Stimulated activated effector memory CD8-positive, alpha-beta T cell treated with anti-CD3 and anti-CD28 coated beads, Interleukin-12 subunit alpha, Interleukin-12 subunit beta, amount 100 ng/mL, for 72 hours (primary cell): ENCODE results near the gene CLDN34.

Source experiments
- ATAC-seq: fragments of 150-1000 bp; cut with Tn5 transposase; 2 replicates; pipeline ENCODE4 v1.10.0; 2021
- DNase-seq, 2 donors: peaks; one replicate each; pipeline ENCODE4 v3.0.0; 2021 to 2022; ENCODE audit warnings: low spot score in 2 of 2
- H3K27ac Mint-ChIP-seq: one replicate; pipeline ENCODE4 v1.8.0; 2022; ENCODE audit warnings: mild to moderate bottlenecking, mixed read lengths
- H3K36me3 Mint-ChIP-seq: one replicate; pipeline ENCODE4 v1.8.0; 2022; ENCODE audit warnings: mild to moderate bottlenecking, mixed read lengths
- H3K4me1 Mint-ChIP-seq: one replicate; pipeline ENCODE4 v1.8.0; 2022; ENCODE audit warnings: mixed read lengths
- H3K4me3 Mint-ChIP-seq: one replicate; pipeline ENCODE4 v1.8.0; 2022; ENCODE audit warnings: mild to moderate bottlenecking, mixed read lengths
- H3K9me3 Mint-ChIP-seq: one replicate; pipeline ENCODE4 v1.8.0; 2022; ENCODE audit warnings: mixed read lengths

The CLDN34 gene

GRCh38 chrX:9953396-9953795 lies 13.8 kb upstream of the CLDN34 start:
- DNase-seq (no peak), ATAC-seq (no peak)
- Mint-ChIP-seq H3K9me3 (no peaks in the 10 kb centered on the region), H3K36me3 (no peaks in the 10 kb centered on the region), H3K4me1 (no peaks in the 10 kb centered on the region), H3K4me3 (no peak overlapping the region), H3K27ac (no peak overlapping the region)

GRCh38 chrX:9955506-9955905 lies 11.7 kb upstream of the CLDN34 start:
- no peak overlapping the region for H3K4me3 Mint-ChIP-seq
- ATAC-seq (no peak), DNase-seq (no peak)
- no peaks in the 10 kb centered on the region for H3K4me1 Mint-ChIP-seq
- H3K27ac Mint-ChIP-seq, result no peak overlapping the region
- no peaks in the 10 kb centered on the region for H3K9me3 Mint-ChIP-seq
- H3K36me3 Mint-ChIP-seq, result no peaks in the 10 kb centered on the region

GRCh38 chrX:9957743-9958142 lies 9.4 kb upstream of the CLDN34 start:
- no peaks in the 10 kb centered on the region for H3K36me3 Mint-ChIP-seq
- no peak for ATAC-seq
- DNase-seq, result no peak
- no peaks in the 10 kb centered on the region for H3K4me1 Mint-ChIP-seq
- H3K4me3 Mint-ChIP-seq, result no peak overlapping the region
- H3K27ac Mint-ChIP-seq, result no peak overlapping the region
- H3K9me3 Mint-ChIP-seq, result no peaks in the 10 kb centered on the region

- Mint-ChIP-seq H3K27ac (no peak overlapping the region), H3K9me3 (no peaks in the 10 kb centered on the region), H3K36me3 (no peaks in the 10 kb centered on the region), H3K4me3 (no peak overlapping the region), H3K4me1 (no peaks in the 10 kb centered on the region)
- DNase-seq (no peak), ATAC-seq (no peak)
Observed at GRCh38 chrX:9958183-9958582, 9.0 kb upstream of the CLDN34 start.

DNA sequence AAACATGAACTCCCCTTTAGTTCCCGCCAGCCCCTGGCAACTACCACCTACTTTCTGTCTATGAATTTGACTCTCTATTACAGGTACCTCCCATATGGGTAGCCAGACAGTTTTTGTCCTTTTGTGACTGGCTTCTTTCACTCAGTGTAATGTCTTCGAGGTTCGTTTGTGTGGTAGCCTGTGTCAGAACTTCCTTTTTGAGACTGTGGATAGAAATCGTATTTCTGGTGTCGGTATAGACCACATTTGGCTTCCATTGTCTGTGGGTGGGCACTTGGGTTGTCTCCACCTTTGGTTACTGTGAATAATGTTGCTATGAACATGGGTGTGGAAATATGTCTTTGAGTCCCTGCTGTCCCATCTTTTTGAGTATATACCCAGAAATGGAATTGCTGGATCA lies 5.4 kb upstream of the CLDN34 start:
- DNase-seq (no peak), ATAC-seq (no peak)
- H3K4me3 Mint-ChIP-seq, result no peak overlapping the region
- no peaks in the 10 kb centered on the region for H3K9me3 Mint-ChIP-seq
- H3K4me1 Mint-ChIP-seq, result peaks cover 6% of the 10 kb centered on the region
- H3K36me3 Mint-ChIP-seq, result no peaks in the 10 kb centered on the region
- no peak overlapping the region for H3K27ac Mint-ChIP-seq

DNA sequence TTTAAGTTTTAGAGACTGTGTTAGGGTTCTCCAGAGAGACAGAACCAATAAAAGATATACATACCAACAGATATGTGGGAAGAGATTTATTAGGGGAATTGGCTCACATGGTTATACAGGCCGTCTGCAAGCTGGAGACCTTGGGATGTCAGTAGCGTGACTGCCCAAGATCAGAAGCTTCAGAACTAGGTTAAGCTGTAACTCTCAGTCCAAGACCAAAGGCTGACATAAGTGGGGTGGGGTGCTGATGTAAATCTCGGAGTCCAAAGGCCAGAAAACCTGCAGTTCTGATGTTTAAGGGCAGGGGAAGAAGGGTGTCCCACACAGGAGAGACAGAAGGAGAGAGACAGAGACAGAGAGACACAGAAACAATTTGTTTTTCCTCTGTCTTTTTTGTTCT lies 10.5 kb downstream of the CLDN34 start:
- H3K36me3 Mint-ChIP-seq, result no peaks in the 10 kb centered on the region
- no peak overlapping the region for H3K4me3 Mint-ChIP-seq
- no peak overlapping the region for H3K27ac Mint-ChIP-seq
- H3K9me3 Mint-ChIP-seq, result no peaks in the 10 kb centered on the region
- H3K4me1 Mint-ChIP-seq, result no peaks in the 10 kb centered on the region
- no peak for DNase-seq
- no peak for ATAC-seq

DNA sequence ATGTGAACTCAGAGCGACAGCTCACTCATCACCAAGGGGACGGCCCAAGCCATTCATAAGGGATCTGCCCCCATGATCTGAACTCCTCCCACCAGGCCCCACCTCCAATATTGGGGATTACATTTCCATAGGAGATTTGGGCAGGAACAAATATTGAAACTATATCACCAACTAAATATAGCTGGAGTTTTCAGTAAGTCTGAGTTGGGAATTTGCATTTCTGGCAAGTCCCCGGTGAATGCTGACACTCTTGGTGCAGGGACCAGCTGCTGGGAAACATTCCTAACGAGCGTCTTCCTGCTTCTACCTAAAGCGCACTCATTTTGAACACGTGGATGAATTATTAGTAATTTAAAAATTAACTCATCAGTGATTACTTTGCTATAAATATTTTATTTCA lies 13.2 kb downstream of the CLDN34 start:
- Mint-ChIP-seq H3K9me3 (no peaks in the 10 kb centered on the region), H3K4me1 (no peaks in the 10 kb centered on the region)
- ATAC-seq, result no peak

DNA sequence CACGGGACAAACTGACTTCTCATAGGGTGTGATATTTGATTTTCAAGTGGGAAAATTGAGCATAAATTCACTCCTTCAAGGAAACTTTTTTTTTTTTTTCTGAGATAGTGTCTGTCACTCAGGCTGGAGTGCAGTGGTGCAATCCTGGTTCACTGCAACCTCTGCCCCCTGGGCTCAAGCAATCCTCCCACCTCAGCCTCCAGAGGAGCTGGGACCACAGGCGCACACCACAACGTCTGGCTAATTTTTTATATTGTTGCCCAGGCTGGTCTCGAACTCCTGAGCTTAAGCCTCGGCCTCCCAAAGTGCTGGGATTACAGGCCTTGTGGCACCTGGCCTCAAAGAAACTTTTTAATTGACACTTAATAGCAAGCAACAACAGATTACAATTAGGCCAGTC lies 13.8 kb downstream of the CLDN34 start:
- no peak overlapping the region for H3K4me3 Mint-ChIP-seq
- ATAC-seq (no peak), DNase-seq (no peak)
- H3K4me1 Mint-ChIP-seq, result no peaks in the 10 kb centered on the region
- H3K27ac Mint-ChIP-seq, result no peak overlapping the region
- H3K9me3 Mint-ChIP-seq, result no peaks in the 10 kb centered on the region
- H3K36me3 Mint-ChIP-seq, result no peaks in the 10 kb centered on the region

More for the DNA sequence above, 13.2 kb downstream of the CLDN34 start:
- no peak overlapping the region for H3K27ac Mint-ChIP-seq
- H3K4me3 Mint-ChIP-seq, result no peak overlapping the region
- no peaks in the 10 kb centered on the region for H3K36me3 Mint-ChIP-seq
- no peak for DNase-seq

GRCh38 chrX:9983441-9983840 lies 16.3 kb downstream of the CLDN34 start:
- no peak overlapping the region for H3K4me3 Mint-ChIP-seq
- no peaks in the 10 kb centered on the region for H3K4me1 Mint-ChIP-seq
- H3K36me3 Mint-ChIP-seq, result no peaks in the 10 kb centered on the region
- ATAC-seq (no peak), DNase-seq (no peak)
- H3K9me3 Mint-ChIP-seq, result no peaks in the 10 kb centered on the region
- H3K27ac Mint-ChIP-seq, result no peak overlapping the region

GRCh38 chrX:9983846-9984245 lies 16.7 kb downstream of the CLDN34 start:
- Mint-ChIP-seq H3K4me3 (no peak overlapping the region), H3K27ac (no peak overlapping the region), H3K9me3 (no peaks in the 10 kb centered on the region), H3K36me3 (no peaks in the 10 kb centered on the region), H3K4me1 (no peaks in the 10 kb centered on the region)
- ATAC-seq (no peak), DNase-seq (no peak)

GRCh38 chrX:9988762-9989161 lies 21.6 kb downstream of the CLDN34 start:
- DNase-seq, result no peak
- H3K27ac Mint-ChIP-seq, result no peak overlapping the region
- H3K4me1 Mint-ChIP-seq, result no peaks in the 10 kb centered on the region
- no peak overlapping the region for H3K4me3 Mint-ChIP-seq
- H3K9me3 Mint-ChIP-seq, result no peaks in the 10 kb centered on the region
- H3K36me3 Mint-ChIP-seq, result no peaks in the 10 kb centered on the region
- ATAC-seq, result no peak

DNA sequence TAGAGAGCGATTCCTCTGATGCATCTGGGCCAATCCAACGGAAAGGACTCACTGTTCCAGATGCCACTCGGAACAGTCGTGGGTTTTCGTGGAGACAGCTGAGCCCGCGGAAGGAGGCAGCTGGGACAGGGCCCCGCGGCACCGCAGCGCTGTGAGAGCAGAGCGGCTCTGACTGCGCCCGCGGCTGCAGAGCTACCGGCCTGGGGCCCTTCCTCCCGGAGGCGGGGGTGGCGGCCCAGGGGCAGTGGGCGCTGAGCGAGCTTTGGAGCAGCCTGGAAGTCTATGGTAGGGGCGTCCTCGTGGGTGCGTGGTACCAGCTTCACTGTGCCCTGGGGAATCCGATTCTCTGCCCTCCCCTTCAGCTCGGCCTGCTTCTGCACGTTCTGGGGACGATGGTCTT lies 24.9 kb downstream of the CLDN34 start:
- Mint-ChIP-seq H3K27ac (no peak overlapping the region), H3K36me3 (no peaks in the 10 kb centered on the region), H3K9me3 (no peaks in the 10 kb centered on the region), H3K4me3 (no peak overlapping the region), H3K4me1 (no peaks in the 10 kb centered on the region)
- no peak for DNase-seq
- ATAC-seq, result no peak

DNA sequence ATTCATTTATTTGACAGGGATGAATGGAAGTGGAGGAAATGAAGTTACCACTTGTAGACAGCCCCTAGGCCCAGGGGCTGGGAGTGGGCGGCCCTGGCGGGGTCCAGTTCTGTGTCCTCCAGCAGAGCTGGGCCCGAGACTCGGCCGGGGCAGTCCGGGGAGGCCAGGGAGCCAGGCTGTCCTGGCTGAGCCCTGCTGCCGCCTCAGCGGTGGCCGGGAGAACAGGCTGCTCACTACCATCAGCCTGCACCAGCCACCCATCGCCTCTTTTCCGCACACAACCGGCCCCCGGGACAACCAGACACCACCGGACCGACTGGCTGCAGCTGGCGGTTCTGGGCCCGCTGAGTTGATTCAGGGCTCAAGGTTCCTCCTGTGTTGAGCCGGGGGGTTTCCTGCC lies 25.6 kb downstream of the CLDN34 start:
- Mint-ChIP-seq H3K4me1 (peaks cover 6% of the 10 kb centered on the region), H3K9me3 (no peaks in the 10 kb centered on the region), H3K27ac (no peak overlapping the region), H3K4me3 (no peak overlapping the region), H3K36me3 (no peaks in the 10 kb centered on the region)
- DNase-seq, result no peak
- no peak for ATAC-seq

DNA sequence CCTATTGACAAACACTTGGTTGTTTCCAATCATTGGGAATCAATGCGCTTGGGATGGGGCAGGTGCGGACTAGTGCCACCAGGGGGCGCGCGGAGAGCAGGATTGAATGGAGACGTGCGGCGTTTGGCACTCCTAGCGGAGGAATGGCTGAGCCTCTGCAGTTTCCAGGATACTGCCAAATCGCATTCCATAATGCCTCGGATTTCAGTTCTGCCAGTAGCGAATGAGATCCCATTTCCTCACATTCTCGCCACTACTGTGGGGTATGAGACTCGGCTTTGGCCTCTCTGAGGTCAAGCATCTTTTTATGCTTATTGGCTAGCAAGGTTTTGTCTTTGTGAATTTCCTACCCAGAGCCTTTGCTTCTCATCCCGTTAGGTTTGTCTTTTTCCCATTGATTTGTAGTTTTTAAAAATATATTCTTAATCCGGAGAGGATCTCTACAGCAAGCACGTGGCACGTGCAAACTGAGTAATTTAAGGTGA lies 28.7 kb downstream of the CLDN34 start:
- ATAC-seq, result peak; percentile 41
- Mint-ChIP-seq H3K9me3 (no peaks in the 10 kb centered on the region), H3K4me3 (peak overlapping the region; percentile 51), H3K36me3 (no peaks in the 10 kb centered on the region), H3K4me1 (peaks cover 12% of the 10 kb centered on the region), H3K27ac (peak overlapping the region; percentile 20)
- DNase-seq, result peak; percentile 64 to 85

DNA sequence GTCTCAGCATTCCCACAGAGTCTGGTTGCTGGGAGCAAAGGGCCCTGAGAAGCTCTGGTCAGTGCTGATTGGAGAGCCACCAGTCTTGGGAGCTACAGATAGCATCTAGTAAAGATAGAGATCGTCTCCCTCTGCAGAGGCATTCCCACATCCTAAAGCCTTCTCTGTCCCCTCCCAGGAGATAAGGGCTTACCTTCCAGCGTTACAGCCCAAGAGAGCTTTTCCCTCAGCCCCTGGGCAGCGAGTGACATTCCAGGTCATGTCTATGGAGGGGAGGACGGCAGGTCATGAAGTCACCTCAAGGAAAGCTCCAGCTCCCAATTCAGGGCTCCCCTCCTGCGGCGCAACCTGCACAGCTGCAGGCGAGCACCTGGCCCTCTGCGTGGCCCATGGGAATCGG lies 29.9 kb downstream of the CLDN34 start:
- Mint-ChIP-seq H3K36me3 (no peaks in the 10 kb centered on the region), H3K4me1 (peaks cover 12% of the 10 kb centered on the region), H3K9me3 (no peaks in the 10 kb centered on the region), H3K27ac (peak overlapping the region; percentile 36), H3K4me3 (peak overlapping the region; percentile 51)
- DNase-seq, result no peak
- no peak for ATAC-seq

- Mint-ChIP-seq H3K36me3 (no peaks in the 10 kb centered on the region), H3K4me3 (peak overlapping the region; percentile 51), H3K9me3 (no peaks in the 10 kb centered on the region), H3K4me1 (peaks cover 12% of the 10 kb centered on the region), H3K27ac (peak overlapping the region; percentile 36)
- DNase-seq, result peak; percentile 36 to 75
- ATAC-seq, result peak; percentile 99
Observed at GRCh38 chrX:9997524-9997923, 30.4 kb downstream of the CLDN34 start.

GRCh38 chrX:10001496-10001895 lies 34.3 kb downstream of the CLDN34 start:
- no peak for DNase-seq
- Mint-ChIP-seq H3K4me1 (peaks cover 25% of the 10 kb centered on the region), H3K4me3 (no peak overlapping the region), H3K9me3 (no peaks in the 10 kb centered on the region), H3K27ac (no peak overlapping the region), H3K36me3 (no peaks in the 10 kb centered on the region)
- no peak for ATAC-seq
